NT2/D1 (cell line): Measurements from ENCODE around the gene CATSPERD.
"Not testable (repeated sequence)": the region's sequence is repeated elsewhere in the genome, so short reads cannot be mapped to it uniquely, and the experiment has no call there.

Experiments used
- DNase-seq: peaks from one replicate; pipeline ENCODE4 v3.0.0-alpha.2; 2011; ENCODE audit warnings: low read depth, low spot score
- H3K27me3 ChIP-seq: 2 replicates; pipeline ENCODE4 v1.6.0; 2011; ENCODE audit warnings: mild to moderate bottlenecking; ENCODE audit not compliant: insufficient read length, insufficient read depth
- H3K36me3 ChIP-seq: 2 replicates; pipeline ENCODE4 v1.6.1; 2011; ENCODE audit warnings: mild to moderate bottlenecking, low read length, mixed read lengths; ENCODE audit not compliant: insufficient read depth, insufficient read length
- H3K4me1 ChIP-seq: 2 replicates; pipeline ENCODE4 v1.5.1; 2011; ENCODE audit not compliant: insufficient read depth, insufficient read length
- H3K4me3 ChIP-seq: 2 replicates; pipeline ENCODE4 v1.5.1; 2011; ENCODE audit warnings: low read depth; ENCODE audit not compliant: insufficient read length
- H3K9ac ChIP-seq: 2 replicates; pipeline ENCODE4 v1.6.0; 2011; ENCODE audit warnings: low read depth; ENCODE audit not compliant: insufficient read length
- H3K9me3 ChIP-seq: 2 replicates; pipeline ENCODE4 v1.5.1; 2011; ENCODE audit warnings: mild to moderate bottlenecking, low read length; ENCODE audit not compliant: insufficient read depth
- SUZ12 ChIP-seq: IDR thresholded peaks from 2 replicates; pipeline ENCODE4 v1.6.1; 2011; ENCODE audit not compliant: insufficient read length, insufficient read depth; ENCODE audit errors: extremely low read depth
- YY1 ChIP-seq: IDR thresholded peaks from 2 replicates; pipeline ENCODE4 v1.6.1; 2011; ENCODE audit not compliant: insufficient read length, insufficient read depth
- ZNF274 ChIP-seq: IDR thresholded peaks from 2 replicates; pipeline ENCODE4 v1.6.1; 2011; ENCODE audit warnings: mild to moderate bottlenecking, low read depth, low read length

CATSPERD gene

DNA sequence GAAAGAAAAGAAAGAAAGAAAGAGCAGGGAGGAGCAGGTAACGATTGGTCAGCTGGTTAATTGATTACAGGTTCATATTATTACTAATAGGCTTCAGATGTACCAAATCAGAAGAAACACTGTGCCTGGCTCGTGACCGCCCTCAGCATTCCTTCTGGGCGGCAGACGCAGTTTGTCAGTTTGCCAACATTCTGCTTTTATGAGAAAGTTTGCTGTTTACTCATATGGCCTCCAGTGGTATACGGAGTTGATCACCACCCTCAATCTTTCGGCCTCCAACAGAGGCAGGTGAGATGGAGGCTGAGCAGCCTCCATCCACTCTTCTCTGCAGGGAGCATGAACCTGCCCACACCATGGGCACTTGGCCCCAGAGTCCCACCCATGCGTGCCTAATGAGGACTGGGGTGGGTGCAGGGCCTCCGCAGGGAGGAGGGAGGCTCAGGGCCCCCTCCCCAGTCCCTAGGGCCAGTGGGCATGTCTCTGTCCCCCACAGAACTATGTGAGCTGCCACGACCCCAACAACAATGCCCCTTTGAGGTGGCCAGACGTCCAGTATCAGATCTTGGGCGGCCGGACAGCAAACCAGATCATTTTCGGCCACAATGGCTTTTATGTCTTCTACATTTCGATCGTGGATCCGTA lies 55.4 kb downstream of the CATSPERD start:
- Histone ChIP-seq H3K4me3 (no peak overlapping the region), H3K36me3 (no peaks in the 10 kb centered on the region), H3K9me3 (no peaks in the 10 kb centered on the region), H3K4me1 (peaks cover 10% of the 10 kb centered on the region), H3K9ac (no peak overlapping the region), H3K27me3 (no peaks in the 10 kb centered on the region)
- no peak for DNase-seq
- TF ChIP-seq YY1 (no peak), ZNF274 (no peak), SUZ12 (no peak)

DNA sequence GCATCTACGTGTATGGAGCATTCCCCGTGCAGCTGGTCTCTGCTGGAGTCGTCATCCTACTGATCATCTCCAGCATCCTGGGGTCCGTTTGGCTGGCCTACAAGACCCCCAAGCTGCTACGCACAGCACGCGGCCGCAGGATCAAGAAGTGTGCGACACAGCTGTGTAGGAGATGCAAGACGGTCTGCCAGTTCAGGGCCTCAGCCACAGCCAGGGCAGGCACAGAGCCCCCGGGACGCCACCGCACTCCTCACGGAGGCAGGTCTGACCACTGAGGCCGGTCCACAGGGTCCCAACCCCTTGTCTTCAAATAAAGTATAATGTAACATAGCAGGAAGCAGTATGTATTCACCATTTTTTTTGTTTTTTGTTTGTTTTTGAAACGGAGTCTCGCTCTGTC lies 58.0 kb downstream of the CATSPERD start:
- DNase-seq = no peak
- no peak for TF ChIP-seq YY1
- no peak for TF ChIP-seq SUZ12
- TF ChIP-seq ZNF274 = no peak
- peaks cover 17% of the 10 kb centered on the region for H3K36me3 ChIP-seq
- no peaks in the 10 kb centered on the region for H3K9me3 ChIP-seq
- no peak overlapping the region for H3K9ac ChIP-seq
- no peak overlapping the region for H3K4me3 ChIP-seq
- no peaks in the 10 kb centered on the region for H3K27me3 ChIP-seq
- H3K4me1 ChIP-seq = peaks cover 2% of the 10 kb centered on the region

DNA sequence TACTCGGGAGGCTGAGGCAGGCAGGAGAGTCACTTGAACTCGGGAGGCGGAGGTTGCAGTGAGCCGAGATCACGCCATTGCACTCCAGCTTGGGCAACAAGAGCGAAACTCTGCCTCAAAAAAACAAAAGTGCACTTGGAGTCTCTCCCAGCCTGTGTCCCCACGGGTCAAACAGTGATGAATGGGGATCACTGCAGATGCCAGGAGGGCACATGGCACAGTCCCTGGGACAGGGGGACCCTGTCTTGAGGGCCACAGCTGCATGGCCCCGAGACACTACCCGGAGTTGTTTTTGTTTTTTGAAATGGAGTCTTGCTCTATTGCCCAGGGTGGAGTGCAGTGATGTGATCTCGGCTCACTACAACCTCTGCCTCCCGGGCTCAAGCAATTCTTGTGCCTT lies 60.5 kb downstream of the CATSPERD start:
- peaks cover 40% of the 10 kb centered on the region for H3K36me3 ChIP-seq
- DNase-seq, H3K9ac ChIP-seq, H3K4me3 ChIP-seq, H3K9me3 ChIP-seq, H3K4me1 ChIP-seq, H3K27me3 ChIP-seq: not testable (repeated sequence)

DNA sequence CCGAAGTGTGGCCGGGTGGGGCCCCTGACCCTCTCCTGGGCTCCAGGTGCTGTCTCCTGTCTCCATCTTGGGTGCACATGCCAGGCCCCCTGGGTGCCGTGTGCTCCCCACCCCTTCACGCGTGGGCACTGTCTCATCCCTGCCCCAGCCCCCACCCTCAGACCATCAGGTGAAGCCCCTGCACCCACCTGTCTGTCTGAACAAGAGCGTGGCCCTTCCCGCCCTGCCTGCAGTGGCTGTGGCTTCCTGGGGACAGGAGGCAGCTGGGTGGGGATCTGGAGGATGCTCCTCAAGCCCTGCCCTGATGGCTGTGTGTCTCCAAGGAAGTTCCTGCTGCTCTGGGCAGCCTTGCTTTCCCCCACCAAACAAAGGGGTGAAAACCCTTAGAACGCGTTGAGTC lies 61.9 kb downstream of the CATSPERD start:
- Histone ChIP-seq H3K27me3 (no peaks in the 10 kb centered on the region), H3K4me1 (peaks cover 2% of the 10 kb centered on the region), H3K9ac (no peak overlapping the region), H3K9me3 (no peaks in the 10 kb centered on the region), H3K4me3 (no peak overlapping the region), H3K36me3 (peaks cover 54% of the 10 kb centered on the region)
- no peak for DNase-seq
- TF ChIP-seq SUZ12 (no peak), YY1 (no peak), ZNF274 (no peak)

DNA sequence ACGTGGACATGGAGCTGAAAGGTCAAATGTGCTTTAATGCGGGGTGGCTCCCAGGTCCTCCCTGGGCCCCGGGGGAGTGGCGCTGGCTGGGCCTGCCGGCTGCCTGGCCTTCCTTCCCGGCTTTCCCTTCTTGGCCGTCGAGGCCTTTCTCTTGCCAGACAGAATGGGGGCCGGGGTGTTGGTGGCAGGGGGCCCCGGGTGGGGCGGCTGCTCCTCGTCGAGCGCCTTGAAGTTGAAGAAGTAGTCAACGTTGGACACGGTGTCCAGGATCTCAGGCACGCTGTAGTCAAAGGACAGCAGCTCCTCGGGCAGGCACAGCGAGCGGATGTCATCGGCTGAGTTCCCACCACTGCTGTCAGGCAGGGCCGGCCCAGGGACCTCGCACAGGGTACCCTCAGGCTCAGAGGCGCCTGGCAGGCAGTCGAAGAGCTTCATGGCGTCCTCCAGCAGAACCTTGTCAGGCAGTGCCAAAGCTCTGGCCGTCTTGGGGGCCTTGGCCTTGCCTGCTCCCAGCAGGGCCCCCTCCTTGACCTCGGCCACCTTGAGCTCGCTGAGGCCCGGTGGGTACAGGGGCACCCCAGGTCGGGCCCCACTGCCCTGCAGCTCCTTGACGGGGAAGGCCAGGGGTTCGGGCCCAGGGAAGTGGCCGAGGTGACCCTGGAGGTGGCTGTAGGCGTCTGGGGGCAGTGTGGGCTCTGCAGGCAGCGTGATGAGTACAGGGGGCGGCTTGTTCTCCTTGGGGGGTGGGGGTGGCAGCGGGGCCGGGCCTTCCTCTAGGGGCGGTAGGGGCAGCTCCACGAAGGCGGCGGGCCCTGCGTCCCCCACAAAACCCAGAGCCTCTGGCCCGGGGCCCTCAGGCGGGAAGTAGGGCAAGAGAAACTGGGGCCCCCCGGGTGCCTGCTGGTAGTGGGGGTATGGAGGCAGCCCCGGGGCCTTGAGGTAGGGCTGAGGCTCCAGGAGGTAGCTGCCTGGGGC lies 62.8 kb downstream of the CATSPERD start:
- DNase-seq = no peak
- no peak overlapping the region for H3K4me3 ChIP-seq
- H3K36me3 ChIP-seq = peaks cover 63% of the 10 kb centered on the region
- H3K4me1 ChIP-seq = peaks cover 4% of the 10 kb centered on the region
- H3K9me3 ChIP-seq = no peaks in the 10 kb centered on the region
- H3K9ac ChIP-seq = no peak overlapping the region
- no peaks in the 10 kb centered on the region for H3K27me3 ChIP-seq
- no peak for TF ChIP-seq SUZ12
- no peak for TF ChIP-seq YY1
- TF ChIP-seq ZNF274 = no peak

DNA sequence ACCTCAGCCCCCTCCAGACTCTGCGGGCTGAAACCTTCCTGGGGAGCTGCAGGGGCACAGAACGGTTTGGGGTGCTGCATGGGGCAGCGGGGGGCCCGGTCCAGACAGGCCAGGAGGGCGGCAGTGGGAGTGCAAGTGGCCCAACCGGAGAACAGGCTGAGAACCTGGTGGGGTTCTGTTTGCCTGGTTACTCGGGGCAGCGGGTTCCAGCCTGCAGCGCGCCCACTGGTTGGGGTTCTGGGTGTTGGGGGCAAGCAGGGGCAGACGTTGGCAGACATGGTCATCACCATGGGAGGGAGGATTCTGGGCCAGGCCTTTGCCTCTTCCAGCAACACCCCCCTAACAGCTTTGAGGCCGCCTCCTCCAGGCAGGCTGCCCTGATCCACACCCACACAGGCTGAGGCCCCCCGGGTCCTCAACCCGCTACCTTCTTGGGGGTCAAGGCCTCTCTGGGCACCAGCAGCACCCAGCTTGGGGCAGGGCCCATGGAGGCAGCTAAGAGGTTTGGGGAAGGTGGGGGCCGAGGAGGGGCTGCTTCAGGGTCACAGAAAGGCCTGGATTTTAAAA lies 64.2 kb downstream of the CATSPERD start, which contains the start of gene PRR22:
Gene PRR22 (minus strand): TSS at position 166 of the 567 bp plus-strand sequence. CDS start 86 bp downstream, at position 80.
- H3K9ac ChIP-seq = no peak within 1 kb of the TSS
- no peak for DNase-seq
- peaks cover 76% of the 10 kb centered on the region for H3K36me3 ChIP-seq
- no peaks in the 10 kb centered on the region for H3K9me3 ChIP-seq
- no peaks in the 10 kb centered on the region for H3K27me3 ChIP-seq
- H3K4me3 ChIP-seq = no peak within 1 kb of the TSS
- H3K4me1 ChIP-seq = peaks cover 2% of the 10 kb centered on the region
- TF ChIP-seq ZNF274 = no peak
- TF ChIP-seq SUZ12 = no peak
- no peak for TF ChIP-seq YY1

DNA sequence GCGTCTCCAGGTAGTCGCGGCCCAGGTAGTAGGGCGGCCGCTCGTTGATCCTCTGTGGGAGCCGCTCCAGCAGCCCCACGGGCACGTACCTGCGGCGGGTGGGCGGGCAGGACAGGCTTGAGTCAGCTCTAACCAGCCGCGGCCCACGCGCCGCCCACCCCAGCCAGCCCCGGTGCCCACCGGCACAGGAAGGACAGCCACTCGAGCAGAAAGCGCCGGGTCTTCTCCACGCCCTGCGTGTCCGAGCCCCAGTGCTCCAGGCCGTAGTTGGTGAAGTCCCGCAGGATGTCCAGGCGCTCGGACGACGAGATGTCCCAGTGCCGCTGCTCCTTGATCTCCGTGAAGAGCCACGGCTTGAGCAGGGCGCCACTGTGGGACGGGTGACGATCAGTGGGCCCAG lies 65.0 kb downstream of the CATSPERD start:
- Histone ChIP-seq H3K9ac (no peak overlapping the region), H3K9me3 (no peaks in the 10 kb centered on the region), H3K27me3 (no peaks in the 10 kb centered on the region), H3K4me1 (peaks cover 5% of the 10 kb centered on the region), H3K4me3 (no peak overlapping the region), H3K36me3 (peaks cover 81% of the 10 kb centered on the region)
- DNase-seq = no peak
- TF ChIP-seq ZNF274 (no peak), YY1 (no peak), SUZ12 (no peak)
